Pancreas (tissue), 10 donors: ENCODE results near the gene IL11RA. TPM values are rescaled to one million over a fixed set of nuclear protein-coding genes. Genes with fewer than 3 reads are reported as not detected.

Source experiments
- ATAC-seq, 4 donors: fragments of 200-7000 bp; cut with Tn5 transposase; one replicate each; pipeline versions ENCODE4 v1.8.0 to v1.9.1; 2020; ENCODE audit warnings: mild to moderate bottlenecking in 4 of 4, moderate library complexity in 4 of 4
- DNase-seq, 6 donors: peaks; one replicate each; pipeline ENCODE4 v3.0.0-alpha.2; 2020
- FAIRE-seq: peaks from 2 replicates; lab custom pipeline; 2012; peaks lifted over from hg19 to GRCh38; lab: Jason Lieb, UNC
- H3K27ac ChIP-seq, 4 donors: fragments of 200-600 bp; sonication (generic); 1 replicate in 3 of 4; 2 replicates in 1 of 4; pipeline versions ENCODE4 v1.5.0 to v1.8.0; 2020
- H3K27me3 ChIP-seq, 4 donors: fragments of 200-600 bp; one replicate each; pipeline ENCODE4 v1.8.0; 2021
- H3K36me3 ChIP-seq, 3 donors: fragments of 200-600 bp; sonication (generic) in 1 of 3; one replicate each; pipeline versions ENCODE4 v1.5.0 to v1.8.0; 2020 to 2021
- H3K4me1 ChIP-seq, 3 donors: fragments of 200-600 bp; one replicate each; pipeline ENCODE4 v1.8.0; 2021
- H3K4me3 ChIP-seq, 4 donors: fragments of 200-600 bp; sonication (generic) in 2 of 4; one replicate each; pipeline versions ENCODE4 v1.5.0 to v1.8.0; 2020 to 2021
- H3K9me3 ChIP-seq, 4 donors: fragments of 200-600 bp; one replicate each; pipeline ENCODE4 v1.8.0; 2021
- WGBS, 2 donors: extraction: QIAGEN DNeasy Blood & Tissue Kit; methylation state at CpG; one replicate each; pipeline ENCODE4 v1.1.7; 2013; 5-methylcytosine and 5-hydroxymethylcytosine counted together
- intact Hi-C, 3 donors: fragments of 100-400 bp; cut with DNase I; formaldehyde crosslinking; loops; one replicate each; pipeline versions ENCODE4 v1.11.1 to v1.14.2; 2022
- polyA plus RNA-seq, 2 donors: library from polyadenylated mRNA; stranded (reverse); fragments of 200-250 nt; gene quantifications; one replicate each; pipeline ENCODE4 v1.2.3, GENCODE V29; 2013
- total RNA-seq, 6 donors: library from RNA; stranded (reverse); fragmentation: NEBNext Ultra II Directional in 4 of 6; extraction: Animal tissue kit (Norgen Biotek cat#: 25700) in 4 of 6; gene quantifications; one replicate each; pipeline versions ENCODE4 v1.2.1 to v1.2.4, GENCODE V29; 2021 to 2023
- TF ChIP-seq, protein P1 (sequence below), 4 donors: fragments of 200-600 bp; sonication (generic) in 3 of 4; IDR thresholded peaks; one replicate each; pipeline versions ENCODE4 v1.5.0 to v1.8.0; 2021; ENCODE audit warnings: antibody characterized with exemption in 4 of 4
- donor health status: healthy with polysubstance abuse.
- donor health status: DM: no; HTN: no; CAD: no; lungs with moderate emphysema.
- donor health status: DM: no; HTN: no; CAD: no.
- donor health status: control.
- donor health status: control.
- donor health status: Bipolar disorder and iron deficiency.
- donor health status: DM: yes; HTN: yes; CAD: no.
- donor health status: DM: no; HTN: no; CAD: no.
- donor health status: DM: no; HTN: no; CAD: no.
- donor health status: DM: yes; HTN: yes; CAD: no.

Gene IL11RA
- total and polyA plus RNA-seq, 8 donors: 4.1 to 30.0 (median 7.3) TPM

DNA sequence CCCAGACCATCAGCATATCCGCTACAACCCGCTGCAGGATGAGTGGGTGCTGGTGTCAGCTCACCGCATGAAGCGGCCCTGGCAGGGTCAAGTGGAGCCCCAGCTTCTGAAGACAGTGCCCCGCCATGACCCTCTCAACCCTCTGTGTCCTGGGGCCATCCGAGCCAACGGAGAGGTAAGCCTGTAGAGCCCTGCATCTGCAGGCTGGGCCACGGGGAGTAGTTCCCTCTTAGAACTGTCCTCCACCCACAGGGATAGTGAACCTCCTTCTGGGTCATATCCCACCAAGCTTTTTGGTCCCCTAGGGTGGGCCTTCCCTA, 4.9 kb upstream of the IL11RA start:
- 3% methylated on average over 8 of the region's 8 CpGs for WGBS, 2 donors
- peaks cover 16 to 18% (median 17%) of the 10 kb centered on the region in 3 donors for H3K4me1 ChIP-seq
- H3K9me3 ChIP-seq: no peaks in the 10 kb centered on the region
- ATAC-seq: peak; percentile 2 to 18 (median 8)
- intact Hi-C loops: no loop called here
- peak overlapping the region; percentile 53 to 74 (median 64) for H3K4me3 ChIP-seq
- H3K36me3 ChIP-seq: peaks cover 0 to 3% (median 0%) of the 10 kb centered on the region in 3 donors
- no peak for FAIRE-seq
- peak overlapping the region; percentile 53 to 87 (median 82) for H3K27ac ChIP-seq
- no peak for DNase-seq
- H3K27me3 ChIP-seq: no peaks in the 10 kb centered on the region
- TF ChIP-seq, protein P1, sequence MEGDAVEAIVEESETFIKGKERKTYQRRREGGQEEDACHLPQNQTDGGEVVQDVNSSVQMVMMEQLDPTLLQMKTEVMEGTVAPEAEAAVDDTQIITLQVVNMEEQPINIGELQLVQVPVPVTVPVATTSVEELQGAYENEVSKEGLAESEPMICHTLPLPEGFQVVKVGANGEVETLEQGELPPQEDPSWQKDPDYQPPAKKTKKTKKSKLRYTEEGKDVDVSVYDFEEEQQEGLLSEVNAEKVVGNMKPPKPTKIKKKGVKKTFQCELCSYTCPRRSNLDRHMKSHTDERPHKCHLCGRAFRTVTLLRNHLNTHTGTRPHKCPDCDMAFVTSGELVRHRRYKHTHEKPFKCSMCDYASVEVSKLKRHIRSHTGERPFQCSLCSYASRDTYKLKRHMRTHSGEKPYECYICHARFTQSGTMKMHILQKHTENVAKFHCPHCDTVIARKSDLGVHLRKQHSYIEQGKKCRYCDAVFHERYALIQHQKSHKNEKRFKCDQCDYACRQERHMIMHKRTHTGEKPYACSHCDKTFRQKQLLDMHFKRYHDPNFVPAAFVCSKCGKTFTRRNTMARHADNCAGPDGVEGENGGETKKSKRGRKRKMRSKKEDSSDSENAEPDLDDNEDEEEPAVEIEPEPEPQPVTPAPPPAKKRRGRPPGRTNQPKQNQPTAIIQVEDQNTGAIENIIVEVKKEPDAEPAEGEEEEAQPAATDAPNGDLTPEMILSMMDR (IDR thresholded peaks at IDR 0.05): no peak

DNA sequence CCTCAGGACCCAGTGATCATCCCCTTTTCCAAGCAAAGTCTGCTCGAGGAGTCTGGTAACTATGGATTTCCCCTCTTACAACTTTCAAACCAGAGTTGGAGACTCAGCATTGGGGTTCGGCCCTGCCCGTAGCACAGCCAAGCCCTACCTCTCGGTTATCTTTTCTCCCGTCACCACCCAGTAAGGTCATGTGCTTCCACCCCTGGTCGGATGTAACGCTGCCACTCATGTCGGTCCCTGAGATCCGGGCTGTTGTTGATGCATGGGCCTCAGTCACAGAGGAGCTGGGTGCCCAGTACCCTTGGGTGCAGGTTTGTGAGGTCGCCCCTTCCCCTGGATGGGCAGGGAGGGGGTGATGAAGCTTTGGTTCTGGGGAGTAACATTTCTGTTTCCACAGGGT, 4.3 kb upstream of the IL11RA start:
- Histone ChIP-seq H3K9me3 (no peaks in the 10 kb centered on the region), H3K27me3 (no peaks in the 10 kb centered on the region), H3K4me3 (peak overlapping the region in 3 of 4 donors; percentile 53 to 65 (median 64)), H3K36me3 (peaks cover 0 to 3% (median 0%) of the 10 kb centered on the region in 3 donors), H3K4me1 (peaks cover 16 to 24% (median 21%) of the 10 kb centered on the region in 3 donors), H3K27ac (peak overlapping the region in 1 of 4 donors; percentile 77)
- FAIRE-seq (no peak), DNase-seq (no peak), ATAC-seq (no peak)
- TF ChIP-seq, protein P1 (IDR thresholded peaks at IDR 0.05): no peak
- 18 to 22% methylated on average over 10 of the region's 10 CpGs for WGBS, 2 donors
- intact Hi-C loops: no loop called here

DNA sequence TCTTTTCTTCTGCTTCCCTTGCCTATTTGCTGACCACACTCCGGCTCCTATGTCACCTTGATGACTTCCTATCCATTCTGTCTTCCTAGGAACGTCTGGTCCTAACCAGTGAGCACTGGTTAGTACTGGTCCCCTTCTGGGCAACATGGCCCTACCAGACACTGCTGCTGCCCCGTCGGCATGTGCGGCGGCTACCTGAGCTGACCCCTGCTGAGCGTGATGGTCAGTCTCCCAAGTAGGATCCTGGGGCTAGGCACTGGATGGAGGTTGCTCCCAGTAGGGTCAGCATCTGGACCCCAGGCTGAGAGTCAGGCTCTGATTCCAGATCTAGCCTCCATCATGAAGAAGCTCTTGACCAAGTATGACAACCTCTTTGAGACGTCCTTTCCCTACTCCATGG, 3.3 kb upstream of the IL11RA start:
- H3K9me3 ChIP-seq: no peaks in the 10 kb centered on the region
- 89 to 94% methylated on average over 8 of the region's 8 CpGs for WGBS, 2 donors
- H3K4me1 ChIP-seq: peaks cover 16 to 32% (median 27%) of the 10 kb centered on the region in 3 donors
- no peak overlapping the region for H3K27ac ChIP-seq
- DNase-seq (no peak), ATAC-seq (no peak), FAIRE-seq (no peak)
- intact Hi-C loops: no loop called here
- no peaks in the 10 kb centered on the region for H3K27me3 ChIP-seq
- TF ChIP-seq, protein P1 (IDR thresholded peaks at IDR 0.05): no peak
- peaks cover 0 to 3% (median 0%) of the 10 kb centered on the region in 3 donors for H3K36me3 ChIP-seq
- no peak overlapping the region for H3K4me3 ChIP-seq

DNA sequence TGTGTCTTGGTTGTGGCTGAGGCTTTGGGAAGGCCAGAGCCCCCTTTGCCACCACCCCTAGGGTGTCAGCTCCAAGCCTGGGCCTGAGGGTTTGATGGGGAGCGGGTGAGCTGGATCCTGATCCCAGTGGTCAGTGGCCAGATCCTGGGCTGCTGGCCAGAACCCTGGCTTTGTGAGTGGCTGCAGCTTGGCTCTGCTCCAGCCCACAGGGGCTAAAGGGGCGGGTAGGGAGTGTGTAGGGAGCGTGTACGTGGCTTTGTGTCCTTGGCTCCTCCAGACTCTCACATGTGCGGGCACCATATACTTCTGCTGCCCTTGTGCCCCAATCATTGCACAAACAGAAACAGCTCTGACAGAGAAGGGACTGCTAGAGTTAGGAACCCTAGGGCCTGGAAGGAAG, 1.2 kb upstream of the IL11RA start:
- DNase-seq: peak in 2 of 6 donors; percentile 57 to 77
- TF ChIP-seq, protein P1 (IDR thresholded peaks at IDR 0.05): no peak
- intact Hi-C loops: no loop called here
- H3K4me1 ChIP-seq: peaks cover 19 to 46% (median 31%) of the 10 kb centered on the region in 3 donors
- FAIRE-seq: no peak
- H3K27ac ChIP-seq: no peak overlapping the region
- H3K27me3 ChIP-seq: no peaks in the 10 kb centered on the region
- WGBS, 2 donors: 52 to 58% methylated on average over 5 of the region's 5 CpGs
- peaks cover 0 to 3% (median 0%) of the 10 kb centered on the region in 3 donors for H3K36me3 ChIP-seq
- no peak for ATAC-seq
- H3K9me3 ChIP-seq: no peaks in the 10 kb centered on the region
- no peak overlapping the region for H3K4me3 ChIP-seq

DNA sequence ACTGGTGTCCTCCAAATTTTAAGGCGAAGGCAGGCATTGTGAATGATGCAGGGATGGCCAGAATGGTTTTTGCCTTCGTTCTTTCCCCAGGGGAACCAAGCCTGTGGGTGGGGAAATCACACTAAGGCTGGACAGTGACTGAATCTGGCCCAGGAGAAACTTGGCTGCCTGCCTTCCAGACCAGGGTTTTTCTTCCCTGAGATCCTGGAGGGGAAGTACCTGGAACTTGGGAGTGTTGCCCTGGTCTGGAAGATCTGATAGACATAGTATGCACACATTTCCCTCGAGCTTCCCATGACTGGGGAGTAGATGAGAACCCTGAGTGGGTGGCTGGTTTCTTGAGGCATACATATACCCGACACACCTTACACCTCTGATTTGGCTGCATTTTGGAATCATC, 664 bp upstream of the IL11RA start:
- Histone ChIP-seq H3K4me1 (peaks cover 15 to 42% (median 27%) of the 10 kb centered on the region in 3 donors), H3K4me3 (peak overlapping the region in 1 of 4 donors; percentile 34), H3K27ac (peak overlapping the region in 2 of 4 donors; percentile 52 to 68), H3K27me3 (no peaks in the 10 kb centered on the region), H3K36me3 (peaks cover 0 to 3% (median 0%) of the 10 kb centered on the region in 3 donors), H3K9me3 (no peaks in the 10 kb centered on the region)
- intact Hi-C loops: no loop called here
- ATAC-seq (peak in 1 of 4 donors; percentile 6), FAIRE-seq (no peak), DNase-seq (peak in 1 of 6 donors; percentile 64)
- TF ChIP-seq, protein P1 (IDR thresholded peaks at IDR 0.05): no peak
- whole genome bisulfite sequencing, 2 donors: 35 to 53% methylated on average over 4 of the region's 4 CpGs
